Skeletal muscle cell (primary cell): ENCODE measurements around the gene PIGL.
A peak's percentile ranks its signal among the peaks of the same experiment; 100 is the strongest.
"Not testable (repeated sequence)": the region's sequence is repeated elsewhere in the genome, so short reads cannot be mapped to it uniquely, and the experiment has no call there.

Experiments used
- DNase-seq: peaks from one replicate; pipeline ENCODE4 v3.0.0-alpha.2; 2010; ENCODE audit warnings: low read depth
- H3K4me3 ChIP-seq: 2 replicates; pipeline ENCODE4 v1.5.1; 2011; ENCODE audit warnings: low read depth, mild to moderate bottlenecking, control low read depth, low read length, moderate library complexity

Gene PIGL

GRCh38 chr17:16300554-16300953, 83.5 kb downstream of the PIGL start:
- no peak for DNase-seq
- H3K4me3 ChIP-seq = no peak overlapping the region

- no peak overlapping the region for H3K4me3 ChIP-seq
- DNase-seq = no peak
Measured at GRCh38 chr17:16301963-16302855, 85.2 kb downstream of the PIGL start.

GRCh38 chr17:16302856-16303255, 85.8 kb downstream of the PIGL start:
- DNase-seq = no peak
- H3K4me3 ChIP-seq = no peak overlapping the region

- DNase-seq = peak; percentile 20
- H3K4me3 ChIP-seq = no peak overlapping the region
Measured at GRCh38 chr17:16304830-16305229, 87.8 kb downstream of the PIGL start.

- no peak overlapping the region for H3K4me3 ChIP-seq
- DNase-seq = no peak
Measured at GRCh38 chr17:16306211-16306610, 89.2 kb downstream of the PIGL start.

- not testable (repeated sequence) for DNase-seq, H3K4me3 ChIP-seq
Measured at GRCh38 chr17:16312061-16312460, 95.1 kb downstream of the PIGL start.

GRCh38 chr17:16313139-16314090, 96.4 kb downstream of the PIGL start:
- H3K4me3 ChIP-seq = no peak overlapping the region
- no peak for DNase-seq

- no peak for DNase-seq
- no peak overlapping the region for H3K4me3 ChIP-seq
Measured at GRCh38 chr17:16314189-16314588, 97.2 kb downstream of the PIGL start.

- no peak for DNase-seq
- no peak overlapping the region for H3K4me3 ChIP-seq
Measured at GRCh38 chr17:16314859-16315258, 97.8 kb downstream of the PIGL start.

GRCh38 chr17:16319969-16320368, 103.0 kb downstream of the PIGL start:
- no peak for DNase-seq
- H3K4me3 ChIP-seq = no peak overlapping the region

- peak; percentile 25 for DNase-seq
Measured at GRCh38 chr17:16322636-16323035, 105.6 kb downstream of the PIGL start.

GRCh38 chr17:16325964-16326363, 109.0 kb downstream of the PIGL start:
- H3K4me3 ChIP-seq = no peak overlapping the region
- no peak for DNase-seq

More at GRCh38 chr17:16322636-16323035, 105.6 kb downstream of the PIGL start:
- H3K4me3 ChIP-seq = no peak overlapping the region

- DNase-seq = no peak
Measured at GRCh38 chr17:16327018-16327417, 110.0 kb downstream of the PIGL start.

GRCh38 chr17:16328997-16329396, 112.0 kb downstream of the PIGL start:
- no peak for DNase-seq
- no peak overlapping the region for H3K4me3 ChIP-seq

More at GRCh38 chr17:16327018-16327417, 110.0 kb downstream of the PIGL start:
- H3K4me3 ChIP-seq = no peak overlapping the region

GRCh38 chr17:16329519-16330271, 112.7 kb downstream of the PIGL start:
- no peak for DNase-seq
- no peak overlapping the region for H3K4me3 ChIP-seq

GRCh38 chr17:16338391-16338790, 121.4 kb downstream of the PIGL start:
- no peak for DNase-seq

GRCh38 chr17:16339402-16339801, 122.4 kb downstream of the PIGL start:
- DNase-seq = no peak
- H3K4me3 ChIP-seq = no peak overlapping the region

More at GRCh38 chr17:16338391-16338790, 121.4 kb downstream of the PIGL start:
- H3K4me3 ChIP-seq = no peak overlapping the region

- H3K4me3 ChIP-seq = no peak overlapping the region
- DNase-seq = no peak
Measured at GRCh38 chr17:16339959-16340358, 122.9 kb downstream of the PIGL start.

- DNase-seq = no peak
- H3K4me3 ChIP-seq = no peak overlapping the region
Measured at GRCh38 chr17:16342979-16343378, 126.0 kb downstream of the PIGL start.
